ENCODE data around the gene CSRP2.

CSRP2 gene

DNA sequence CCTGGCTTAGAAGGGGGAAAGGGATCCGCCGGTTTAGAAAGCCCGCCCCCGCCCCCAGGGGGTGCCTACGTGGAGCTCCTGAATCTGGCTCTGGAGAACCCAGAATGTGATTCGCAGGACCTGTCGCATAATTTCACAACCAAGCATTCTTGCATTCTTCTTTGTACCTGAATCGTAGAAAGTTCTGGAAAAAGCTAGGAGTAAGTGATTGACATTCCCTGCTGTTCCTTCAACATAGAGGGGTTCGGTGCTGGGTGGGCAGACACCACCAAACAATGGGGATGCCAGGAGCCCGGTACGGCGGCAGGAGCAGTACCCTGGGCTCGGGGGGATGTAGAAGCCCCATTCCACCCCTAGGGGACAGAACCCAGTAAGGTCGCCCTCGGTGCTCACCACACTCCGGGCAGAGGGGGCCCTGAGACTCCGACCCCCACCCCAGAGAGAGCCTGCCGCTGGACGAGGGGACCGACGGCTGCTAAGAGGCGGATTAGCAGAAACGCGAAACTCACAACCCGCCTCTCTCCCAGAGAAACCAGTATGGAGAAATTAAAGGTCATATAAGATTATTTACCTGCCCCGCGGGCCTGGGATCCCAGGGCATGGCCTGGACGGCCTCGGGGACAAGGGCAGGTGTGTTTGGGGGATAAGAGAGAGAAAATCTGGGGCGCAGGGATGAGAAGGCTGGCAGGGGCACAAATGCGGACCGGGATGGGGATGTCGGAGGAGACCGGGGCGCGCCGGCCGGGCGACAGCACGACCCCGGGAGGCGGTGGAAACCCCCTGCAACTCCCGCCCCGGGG, 520 bp downstream of the CSRP2 start:
- Histone ChIP-seq H3K4me1 (no peaks in the 10 kb centered on the region; the same call in 1 of the 2 replicates), H3K27me3 (peaks cover 11% of the 10 kb centered on the region)
- peak; percentile 41 for DNase-seq

DNA sequence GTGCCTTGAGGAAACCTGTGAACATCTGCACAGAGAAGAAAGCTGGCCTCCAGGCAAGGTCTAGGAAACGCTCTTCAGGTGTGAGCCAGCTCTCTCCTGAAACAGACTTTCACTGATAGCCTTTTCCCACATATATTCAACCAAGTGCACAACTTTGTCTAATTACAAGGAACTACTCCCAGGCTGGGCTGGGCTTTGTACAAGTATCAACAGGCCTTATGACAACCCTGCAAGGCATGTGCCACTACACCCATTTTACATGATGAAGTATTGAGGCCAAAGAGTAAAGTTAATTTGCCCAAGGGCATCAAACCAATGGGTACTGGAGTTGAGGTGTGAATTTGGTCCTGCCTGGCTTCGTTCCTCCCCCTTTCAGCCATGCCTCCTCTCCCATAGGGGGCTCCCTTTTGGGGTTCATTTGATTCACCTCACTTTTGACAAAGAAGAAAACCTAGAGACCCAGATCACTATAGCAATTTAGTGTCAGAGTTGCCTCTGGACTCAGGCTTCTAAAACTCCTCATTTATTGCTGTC, 2.1 kb downstream of the CSRP2 start:
- Histone ChIP-seq H3K27me3 (peaks cover 11% of the 10 kb centered on the region), H3K36me3 (no peaks in the 10 kb centered on the region), H3K4me1 (no peaks in the 10 kb centered on the region; the same call in 1 of the 2 replicates), H3K4me3 (ENCODE audit: low read depth, low read length) (no peak overlapping the region), H3K9me3 (no peaks in the 10 kb centered on the region)
- DNase-seq: no peak
- TF ChIP-seq, protein P1, sequence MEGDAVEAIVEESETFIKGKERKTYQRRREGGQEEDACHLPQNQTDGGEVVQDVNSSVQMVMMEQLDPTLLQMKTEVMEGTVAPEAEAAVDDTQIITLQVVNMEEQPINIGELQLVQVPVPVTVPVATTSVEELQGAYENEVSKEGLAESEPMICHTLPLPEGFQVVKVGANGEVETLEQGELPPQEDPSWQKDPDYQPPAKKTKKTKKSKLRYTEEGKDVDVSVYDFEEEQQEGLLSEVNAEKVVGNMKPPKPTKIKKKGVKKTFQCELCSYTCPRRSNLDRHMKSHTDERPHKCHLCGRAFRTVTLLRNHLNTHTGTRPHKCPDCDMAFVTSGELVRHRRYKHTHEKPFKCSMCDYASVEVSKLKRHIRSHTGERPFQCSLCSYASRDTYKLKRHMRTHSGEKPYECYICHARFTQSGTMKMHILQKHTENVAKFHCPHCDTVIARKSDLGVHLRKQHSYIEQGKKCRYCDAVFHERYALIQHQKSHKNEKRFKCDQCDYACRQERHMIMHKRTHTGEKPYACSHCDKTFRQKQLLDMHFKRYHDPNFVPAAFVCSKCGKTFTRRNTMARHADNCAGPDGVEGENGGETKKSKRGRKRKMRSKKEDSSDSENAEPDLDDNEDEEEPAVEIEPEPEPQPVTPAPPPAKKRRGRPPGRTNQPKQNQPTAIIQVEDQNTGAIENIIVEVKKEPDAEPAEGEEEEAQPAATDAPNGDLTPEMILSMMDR (IDR thresholded peaks at IDR 0.05; ENCODE audit: low read depth, low read length): no peak

More for the DNA sequence above, 520 bp downstream of the CSRP2 start:
- peak overlapping the region; percentile 60 for H3K4me3 ChIP-seq (ENCODE audit: low read depth, low read length)
- H3K36me3 ChIP-seq: no peaks in the 10 kb centered on the region
- TF ChIP-seq, protein P1 (IDR thresholded peaks at IDR 0.05; ENCODE audit: low read depth, low read length): peak; percentile 29; the same call in 1 of the 2 replicates
- H3K9me3 ChIP-seq: no peaks in the 10 kb centered on the region

DNA sequence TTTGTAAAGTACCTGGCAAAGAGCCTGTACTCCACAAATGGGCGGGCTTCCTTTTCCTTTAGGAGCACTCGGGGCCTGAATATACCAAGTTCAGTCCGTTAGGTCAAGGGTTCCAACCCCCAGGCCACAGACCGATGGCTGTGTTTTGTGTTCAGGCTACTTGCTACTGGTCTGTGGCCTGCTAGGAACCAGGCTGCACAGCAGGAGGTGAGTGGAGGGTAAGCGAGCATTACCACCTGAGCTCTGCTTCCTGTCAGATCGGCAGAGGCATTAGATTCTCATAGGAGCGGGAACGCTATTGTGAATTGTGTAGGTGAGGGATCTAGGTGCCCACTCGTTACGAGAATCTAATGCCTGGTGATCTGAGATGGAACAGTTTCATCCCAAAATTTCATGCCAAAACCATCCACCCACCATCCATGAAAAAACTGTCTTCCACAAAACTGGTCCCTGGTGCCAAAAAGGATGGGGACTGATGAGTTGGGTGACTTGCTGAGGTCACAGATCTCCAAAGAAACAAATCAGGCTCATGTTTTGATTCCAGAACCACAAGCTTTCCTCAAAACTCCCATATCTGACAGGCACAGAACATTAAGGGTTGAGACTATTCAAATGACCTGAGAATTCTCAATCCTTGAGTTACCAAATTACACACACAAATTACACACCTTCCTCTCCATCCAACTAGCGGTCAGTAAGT, 4.2 kb downstream of the CSRP2 start:
- Histone ChIP-seq H3K27me3 (peaks cover 11% of the 10 kb centered on the region), H3K36me3 (no peaks in the 10 kb centered on the region), H3K9me3 (no peaks in the 10 kb centered on the region), H3K4me3 (ENCODE audit: low read depth, low read length) (no peak overlapping the region), H3K4me1 (no peaks in the 10 kb centered on the region; the same call in 1 of the 2 replicates)
- TF ChIP-seq, protein P1 (IDR thresholded peaks at IDR 0.05; ENCODE audit: low read depth, low read length): no peak
- DNase-seq: no peak

DNA sequence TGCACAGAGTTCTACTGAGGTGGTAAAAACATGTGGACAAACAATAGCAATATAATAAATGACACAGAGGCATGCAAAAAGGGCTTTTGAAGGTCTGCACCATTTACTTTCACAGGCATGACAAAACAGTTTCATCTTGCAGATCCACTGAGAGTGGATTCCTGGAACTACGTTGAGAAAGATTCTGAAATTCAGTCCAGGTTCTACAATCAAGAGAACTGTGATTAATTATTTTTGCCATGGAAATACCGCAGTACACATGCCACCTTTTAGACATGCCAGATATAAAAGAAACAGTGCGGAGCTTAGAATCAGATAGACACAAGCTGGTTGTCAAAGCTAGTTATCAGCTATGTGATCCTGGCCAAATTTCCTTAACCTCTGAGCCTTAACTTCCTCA, 4.8 kb downstream of the CSRP2 start:
- TF ChIP-seq, protein P1 (IDR thresholded peaks at IDR 0.05; ENCODE audit: low read depth, low read length): no peak
- no peaks in the 10 kb centered on the region; the same call in 1 of the 2 replicates for H3K4me1 ChIP-seq
- no peaks in the 10 kb centered on the region for H3K36me3 ChIP-seq
- DNase-seq: no peak
- H3K9me3 ChIP-seq: no peaks in the 10 kb centered on the region
- H3K4me3 ChIP-seq (ENCODE audit: low read depth, low read length): no peak overlapping the region
- H3K27me3 ChIP-seq: peaks cover 11% of the 10 kb centered on the region

DNA sequence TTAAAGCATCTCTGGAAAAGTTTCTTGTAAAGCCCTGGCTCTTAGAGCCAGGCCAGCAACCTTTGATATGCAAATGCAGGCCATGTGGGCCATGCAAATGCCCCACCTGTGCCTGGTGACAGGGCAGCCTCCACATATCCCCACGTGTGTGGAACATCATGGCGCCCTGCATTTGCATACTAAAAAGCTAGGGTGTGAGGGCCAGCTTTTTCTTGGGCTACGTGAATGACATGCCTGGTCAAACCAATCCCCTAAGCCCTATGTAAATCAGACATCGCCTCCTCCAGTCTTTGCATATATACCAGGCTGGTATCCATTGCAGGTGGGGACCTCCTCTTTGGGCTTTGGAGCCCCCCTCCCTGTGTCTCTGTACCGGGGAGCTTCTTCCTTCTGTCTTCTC, 6.4 kb downstream of the CSRP2 start:
- DNase-seq: no peak
- no peaks in the 10 kb centered on the region for H3K36me3 ChIP-seq
- H3K4me3 ChIP-seq (ENCODE audit: low read depth, low read length): no peak overlapping the region
- H3K9me3 ChIP-seq: no peaks in the 10 kb centered on the region
- H3K4me1 ChIP-seq: no peaks in the 10 kb centered on the region
- TF ChIP-seq, protein P1 (IDR thresholded peaks at IDR 0.05; ENCODE audit: low read depth, low read length): no peak
- 0 out of 2 replicates have a peak, but pooled peaks cover 3% of the 10 kb centered on the region for H3K27me3 ChIP-seq
